Measurements from ENCODE around the gene RNGTT.

RNGTT gene

GRCh38 chr6:88651400-88651799 lies 312.0 kb downstream of the RNGTT start:
- DNase-seq (ENCODE audit: low spot score) = no peak

GRCh38 chr6:88650979-88651378 lies 312.4 kb downstream of the RNGTT start:
- no peak for DNase-seq (ENCODE audit: low spot score)

DNA sequence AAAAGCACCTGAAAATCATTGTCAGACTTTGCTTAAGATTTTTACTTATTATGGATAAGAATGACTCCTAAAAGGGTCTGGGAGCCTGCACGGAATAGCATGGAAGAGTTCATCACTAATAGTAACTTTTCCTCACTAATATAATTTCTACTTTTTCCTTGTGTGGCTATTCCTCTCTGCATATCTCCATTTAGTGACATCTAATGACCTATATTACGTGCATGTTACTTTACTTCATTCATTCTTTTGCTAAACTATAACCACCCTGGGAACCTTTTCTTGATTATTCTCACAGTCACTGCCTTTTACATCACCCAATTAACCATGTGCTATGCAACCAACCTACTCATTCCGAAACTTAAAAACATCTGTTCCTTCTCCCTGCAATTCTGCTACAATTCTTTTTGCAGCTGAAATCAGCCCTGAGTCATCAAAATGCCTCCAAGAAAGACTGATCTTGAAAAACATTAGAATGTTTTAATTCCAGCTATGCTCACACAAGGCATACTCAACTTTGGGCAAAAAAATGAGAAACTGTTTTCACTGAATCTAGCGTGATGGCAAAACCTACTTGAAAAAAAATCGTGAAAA lies 313.3 kb downstream of the RNGTT start:
- DNase-seq (ENCODE audit: low spot score) = no peak

DNA sequence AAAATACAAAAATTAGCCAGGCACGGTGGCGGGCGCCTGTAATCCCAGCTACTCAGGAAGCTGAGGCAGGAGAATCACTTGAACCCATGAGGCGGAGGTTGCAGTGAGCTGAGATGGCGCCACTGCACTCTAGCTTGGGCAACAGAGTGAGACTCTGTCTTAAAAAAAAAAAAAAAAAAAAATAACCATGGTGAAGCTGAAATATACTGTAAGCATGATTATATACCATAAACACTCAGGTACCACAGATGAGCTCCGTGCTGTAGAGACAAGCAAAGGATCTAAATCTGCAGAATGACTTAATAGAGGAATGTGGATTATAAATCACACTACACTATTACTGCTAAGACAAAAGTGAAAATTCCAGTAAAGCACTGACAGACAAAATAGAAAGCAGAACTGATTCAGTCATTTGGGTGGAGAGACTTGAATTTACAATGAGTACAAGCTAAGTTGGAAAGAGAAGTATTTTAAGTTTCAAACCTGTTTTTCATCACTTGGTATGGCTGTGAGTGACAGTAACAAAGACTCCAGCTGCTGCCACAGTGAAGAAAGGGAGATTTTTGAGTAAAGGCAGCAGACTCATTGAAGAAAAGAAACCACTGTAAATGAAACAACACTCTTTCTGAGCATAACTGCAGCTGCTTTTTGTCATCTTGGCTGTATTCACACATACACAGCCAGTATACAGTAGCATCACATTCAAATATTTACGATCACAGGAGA lies 322.1 kb downstream of the RNGTT start:
- DNase-seq (ENCODE audit: low spot score) = no peak

GRCh38 chr6:88637761-88638545 lies 325.5 kb downstream of the RNGTT start:
- DNase-seq (ENCODE audit: low spot score) = no peak

DNA sequence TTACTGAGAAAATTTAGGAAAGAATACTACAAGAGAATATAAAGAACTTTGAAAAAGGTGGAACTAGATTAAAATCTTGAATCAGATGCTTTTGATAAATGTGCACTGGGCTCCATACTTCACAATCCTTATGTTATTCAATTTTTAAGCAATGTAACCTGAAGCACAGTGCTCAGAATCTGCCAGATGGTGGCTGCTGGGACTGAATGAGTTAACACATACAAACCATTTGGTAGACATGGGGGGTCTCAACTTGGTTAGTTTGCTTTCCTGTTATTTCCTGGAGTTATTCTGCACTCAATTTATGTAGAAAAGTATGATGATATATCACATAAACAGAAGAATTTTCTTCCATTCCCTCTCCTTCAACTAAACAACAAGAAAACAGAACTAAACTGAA lies 326.5 kb downstream of the RNGTT start:
- DNase-seq (ENCODE audit: low spot score) = no peak

DNA sequence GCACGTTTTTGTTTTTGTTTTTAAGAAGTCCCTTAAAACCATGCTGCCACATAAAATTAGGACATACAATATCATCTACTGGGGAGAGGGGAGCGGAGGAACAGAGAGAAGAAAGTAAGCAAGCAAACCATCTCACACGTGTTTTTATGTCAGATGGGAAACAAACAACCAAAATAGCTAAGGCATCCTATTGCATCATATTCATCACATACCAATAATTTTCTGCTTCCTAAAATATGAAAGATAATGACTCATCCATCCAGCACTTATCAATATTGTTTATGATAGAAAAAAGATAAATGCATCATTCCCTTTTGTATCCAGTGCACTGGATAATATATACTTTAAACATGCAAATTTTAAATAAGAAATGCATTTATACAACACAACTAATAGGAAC lies 329.6 kb downstream of the RNGTT start:
- no peak for DNase-seq (ENCODE audit: low spot score)

GRCh38 chr6:88631830-88632229 lies 331.6 kb downstream of the RNGTT start:
- DNase-seq (ENCODE audit: low spot score) = no peak

- no peak for DNase-seq (ENCODE audit: low spot score)
Observed at GRCh38 chr6:88629838-88630494, 333.5 kb downstream of the RNGTT start.

- DNase-seq (ENCODE audit: low spot score) = no peak
Observed at GRCh38 chr6:88626460-88626859, 337.0 kb downstream of the RNGTT start.

DNA sequence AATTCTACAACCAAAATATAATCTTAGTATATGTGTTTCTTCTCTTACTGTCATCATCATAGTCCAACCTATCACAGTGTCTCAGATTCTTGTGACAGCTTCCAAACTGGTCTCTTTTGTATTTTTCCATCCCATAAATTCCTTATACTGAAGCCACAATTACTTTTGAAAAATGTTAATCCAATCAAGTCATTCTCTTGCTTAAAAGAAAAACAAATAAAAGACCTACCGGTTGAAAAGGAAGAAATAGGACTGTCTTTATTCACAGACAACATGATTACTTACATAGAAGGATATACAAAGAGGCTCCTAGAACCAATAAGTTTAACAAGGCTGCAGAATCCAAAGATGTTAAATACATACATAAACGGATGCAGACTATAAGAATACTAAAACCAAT lies 339.9 kb downstream of the RNGTT start:
- DNase-seq (ENCODE audit: low spot score) = no peak

DNA sequence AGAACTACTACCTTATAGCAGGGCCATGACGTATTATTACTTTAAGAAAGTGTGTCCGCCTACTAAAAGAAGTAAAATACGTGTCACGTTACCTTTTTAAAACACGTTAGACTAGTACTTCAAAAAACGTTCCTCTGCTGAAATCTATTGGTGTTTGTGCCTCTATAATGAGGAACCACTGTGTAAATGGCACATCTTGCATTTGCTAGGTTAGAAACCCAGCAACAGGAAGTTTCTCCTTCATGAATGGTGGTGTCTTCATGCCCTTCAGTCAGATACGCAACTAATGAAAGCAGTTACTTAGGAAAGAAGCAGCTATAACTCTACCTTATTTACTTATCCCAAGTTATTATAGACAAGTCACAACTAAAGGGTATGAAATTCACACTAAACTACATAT lies 343.5 kb downstream of the RNGTT start:
- no peak for DNase-seq (ENCODE audit: low spot score)

- no peak for DNase-seq (ENCODE audit: low spot score)
Observed at GRCh38 chr6:88616380-88616779, 347.0 kb downstream of the RNGTT start.

GRCh38 chr6:88614316-88614877 lies 349.0 kb downstream of the RNGTT start:
- no peak for DNase-seq (ENCODE audit: low spot score)

GRCh38 chr6:88612631-88613030 lies 350.8 kb downstream of the RNGTT start:
- no peak for DNase-seq (ENCODE audit: low spot score)

DNA sequence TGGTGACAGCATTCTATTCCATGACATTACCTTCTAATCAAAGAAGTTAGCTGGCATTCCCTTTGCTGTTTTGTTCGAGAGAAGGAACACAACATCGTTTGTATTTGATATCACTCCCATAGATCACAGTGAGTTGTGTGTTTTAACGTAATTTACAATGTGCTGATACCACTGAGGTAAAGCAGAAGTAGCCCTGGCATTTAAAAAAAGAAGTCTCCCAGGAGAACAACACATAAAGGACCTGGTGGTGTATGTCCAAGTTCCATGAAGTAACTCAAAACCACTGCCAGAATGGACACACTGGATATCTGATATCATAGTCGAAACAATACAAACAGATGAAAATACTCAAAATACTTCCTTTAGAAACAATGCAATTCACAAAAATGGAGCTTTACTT lies 351.7 kb downstream of the RNGTT start:
- DNase-seq (ENCODE audit: low spot score) = no peak

GRCh38 chr6:88609983-88610382 lies 353.4 kb downstream of the RNGTT start:
- DNase-seq (ENCODE audit: low spot score) = no peak

DNA sequence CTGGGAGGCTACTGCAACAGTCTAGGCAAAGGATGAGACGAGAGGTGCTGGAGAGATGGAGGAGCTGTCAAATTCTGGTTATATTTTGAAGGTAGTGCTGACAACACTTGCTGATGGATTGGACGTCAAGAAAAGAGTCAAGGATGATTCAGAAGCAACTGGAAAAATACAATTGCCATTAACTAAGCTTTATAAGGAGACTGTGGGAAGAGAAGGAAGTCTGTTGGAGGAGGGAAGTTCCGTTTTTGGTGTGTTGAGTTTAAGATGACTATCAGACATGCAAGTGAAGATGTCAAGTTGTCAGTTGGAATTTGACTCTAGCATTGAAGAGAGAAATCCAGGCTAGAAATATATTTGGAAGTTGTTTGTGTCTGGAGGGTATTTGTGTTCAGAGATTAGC lies 358.1 kb downstream of the RNGTT start:
- DNase-seq (ENCODE audit: low spot score) = no peak

GRCh38 chr6:88599571-88599970 lies 363.8 kb downstream of the RNGTT start:
- DNase-seq (ENCODE audit: low spot score) = no peak

GRCh38 chr6:88596801-88597200 lies 366.6 kb downstream of the RNGTT start:
- DNase-seq (ENCODE audit: low spot score) = no peak

DNA sequence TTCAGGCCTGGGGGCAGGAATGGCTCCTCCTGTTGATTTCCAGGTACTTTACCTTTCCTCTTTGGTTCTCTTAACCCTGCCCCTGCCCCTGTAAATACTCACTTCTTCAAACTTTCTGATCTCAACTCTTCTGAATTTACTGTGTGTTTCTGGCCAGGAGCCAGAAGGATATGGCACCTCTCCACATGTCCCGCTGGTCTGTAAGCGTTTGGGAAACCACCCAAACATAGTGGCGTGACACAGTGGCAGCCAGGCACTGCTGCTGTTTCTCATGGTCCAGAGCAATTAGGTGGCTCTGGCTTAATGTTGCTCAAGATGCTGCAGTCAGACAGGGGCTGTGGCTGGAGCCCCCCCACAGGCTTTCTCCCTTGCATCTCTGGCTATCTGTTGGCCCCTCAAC lies 374.5 kb downstream of the RNGTT start:
- DNase-seq (ENCODE audit: low spot score) = no peak

GRCh38 chr6:88587150-88587520 lies 376.3 kb downstream of the RNGTT start:
- no peak for DNase-seq (ENCODE audit: low spot score)
